ENCODE measurements around the gene STAB2. TPM values are rescaled to one million over a fixed set of nuclear protein-coding genes. Genes with fewer than 3 reads are reported as not detected.

The STAB2 gene
- total RNA-seq, 1 experiment from 2014 or later: not detected

DNA sequence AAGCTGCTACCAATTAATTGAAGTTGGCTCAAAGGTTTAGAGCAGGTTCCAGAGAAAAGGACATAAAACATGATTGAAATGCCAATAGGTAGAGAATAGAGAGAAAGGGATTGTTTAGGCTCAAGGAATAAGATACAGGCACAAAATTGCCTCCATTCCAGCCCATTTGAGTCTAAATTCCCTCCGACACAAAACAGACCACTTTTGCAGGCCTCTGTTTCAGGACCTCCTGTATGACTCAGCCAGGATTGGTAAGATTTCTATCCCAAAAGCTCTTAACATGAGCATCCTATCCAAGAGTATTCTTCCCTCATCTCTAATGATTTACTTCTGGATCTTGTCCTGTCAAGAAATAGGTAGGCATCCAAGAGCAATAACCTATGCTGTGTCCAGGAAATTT lies 123.5 kb downstream of the STAB2 start:
- no peaks in the 10 kb centered on the region for H4K20me1 ChIP-seq (ENCODE audit: insufficient read depth)
- H3K4me1 ChIP-seq (ENCODE audit: control insufficient read depth in 1 of 2, insufficient read depth in 2 of 2, low read length in 2 of 2): no peaks in the 10 kb centered on the region
- H3K9ac ChIP-seq (ENCODE audit: low read length): no peak overlapping the region
- CTCF ChIA-PET: no interaction called here
- no peak overlapping the region for H3K27ac ChIP-seq (ENCODE audit: low read depth, low read length)
- H3K9me3 ChIP-seq (ENCODE audit: control insufficient read depth in 1 of 2, insufficient read depth in 1 of 2, low read depth in 1 of 2, low read length in 2 of 2): no peaks in the 10 kb centered on the region
- H3K36me3 ChIP-seq (ENCODE audit: control insufficient read depth in 1 of 2, insufficient read depth in 2 of 2, low read length in 2 of 2): no peaks in the 10 kb centered on the region
- no peak for ATAC-seq
- H3K4me2 ChIP-seq (ENCODE audit: low read length): no peak overlapping the region
- no peaks in the 10 kb centered on the region for H3K9me2 ChIP-seq (ENCODE audit: insufficient read depth)
- DNase-seq (ENCODE audit: low read depth, low spot score): no peak
- TF ChIP-seq YY1 (IDR thresholded peaks at IDR 0.05; ENCODE audit: extremely low read depth, insufficient replicate concordance, low read depth, low read length) (no peak), EGR1 (IDR thresholded peaks at IDR 0.05; ENCODE audit: low read depth) (no peak), CEBPB (IDR thresholded peaks at IDR 0.05; ENCODE audit: low read depth) (no peak)
- H2AFZ ChIP-seq (ENCODE audit: low read depth, low read length, poor library complexity, severe bottlenecking): no peak overlapping the region
- no peak overlapping the region for H3K4me3 ChIP-seq (replicated peaks in 1 of 2; ENCODE audit: low read depth in 1 of 2, low read length in 2 of 2)
- H3K27me3 ChIP-seq (ENCODE audit: insufficient read depth, low read length): 0 out of 2 replicates have a peak, but pooled peaks cover under 1% of the 10 kb centered on the region
- RAD21 ChIA-PET (ENCODE audit: low non-redundant PET in 1 of 2, low total read pairs in 2 of 2, uncharacterized antibody in 2 of 2, unreplicated experiment in 2 of 2): no interaction called here
- POLR2A ChIA-PET: no interaction called here
- no peaks in the 10 kb centered on the region for H3K79me2 ChIP-seq (ENCODE audit: insufficient read depth, low read length)
- BruUV-seq (replicated peaks): no TSS peak
- intact Hi-C loops (cut with micrococcal nuclease): no loop called here

DNA sequence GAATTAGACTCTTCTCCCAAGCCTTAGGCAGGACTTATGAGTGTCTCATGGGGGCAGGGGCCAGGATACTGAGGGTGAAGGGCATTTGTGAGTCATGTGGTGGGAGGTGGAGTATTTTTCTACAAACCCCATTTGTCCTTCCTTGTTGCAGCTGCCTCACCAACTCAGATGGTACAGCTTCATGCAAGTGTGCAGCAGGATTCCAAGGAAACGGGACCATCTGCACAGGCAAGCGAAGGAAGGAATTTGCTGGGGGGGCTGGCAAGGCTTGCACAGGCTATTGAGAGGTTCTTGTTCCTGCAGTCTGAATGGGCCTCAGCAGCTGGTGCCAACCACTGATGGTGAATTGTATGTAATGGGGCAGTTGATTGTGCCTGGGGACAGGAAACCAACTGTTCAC lies 125.1 kb downstream of the STAB2 start:
- BruUV-seq (replicated peaks): no TSS peak
- POLR2A ChIA-PET: no interaction called here
- CTCF ChIA-PET: no interaction called here

More for the DNA sequence above, 125.1 kb downstream of the STAB2 start:
- Histone ChIP-seq H2AFZ (ENCODE audit: low read depth, low read length, poor library complexity, severe bottlenecking) (no peak overlapping the region), H3K9me3 (ENCODE audit: control insufficient read depth in 1 of 2, insufficient read depth in 1 of 2, low read depth in 1 of 2, low read length in 2 of 2) (no peaks in the 10 kb centered on the region), H3K4me2 (ENCODE audit: low read length) (no peak overlapping the region), H3K4me3 (replicated peaks in 1 of 2; ENCODE audit: low read depth in 1 of 2, low read length in 2 of 2) (no peak overlapping the region), H3K27ac (ENCODE audit: low read depth, low read length) (no peak overlapping the region), H3K9me2 (ENCODE audit: insufficient read depth) (no peaks in the 10 kb centered on the region), H3K79me2 (ENCODE audit: insufficient read depth, low read length) (no peaks in the 10 kb centered on the region), H3K9ac (ENCODE audit: low read length) (no peak overlapping the region), H3K4me1 (ENCODE audit: control insufficient read depth in 1 of 2, insufficient read depth in 2 of 2, low read length in 2 of 2) (no peaks in the 10 kb centered on the region), H4K20me1 (ENCODE audit: insufficient read depth) (no peaks in the 10 kb centered on the region), H3K27me3 (ENCODE audit: insufficient read depth, low read length) (no peaks in the 10 kb centered on the region), H3K36me3 (ENCODE audit: control insufficient read depth in 1 of 2, insufficient read depth in 2 of 2, low read length in 2 of 2) (no peaks in the 10 kb centered on the region)
- no peak for ATAC-seq
- DNase-seq (ENCODE audit: low read depth, low spot score): no peak
- RAD21 ChIA-PET (ENCODE audit: low non-redundant PET in 1 of 2, low total read pairs in 2 of 2, uncharacterized antibody in 2 of 2, unreplicated experiment in 2 of 2): no interaction called here
- intact Hi-C loops (cut with micrococcal nuclease): no loop called here
- TF ChIP-seq, protein P1, sequence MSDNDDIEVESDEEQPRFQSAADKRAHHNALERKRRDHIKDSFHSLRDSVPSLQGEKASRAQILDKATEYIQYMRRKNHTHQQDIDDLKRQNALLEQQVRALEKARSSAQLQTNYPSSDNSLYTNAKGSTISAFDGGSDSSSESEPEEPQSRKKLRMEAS (IDR thresholded peaks at IDR 0.05): no peak
- TF ChIP-seq EGR1 (IDR thresholded peaks at IDR 0.05; ENCODE audit: low read depth) (no peak), ZNF274 (IDR thresholded peaks at IDR 0.05; ENCODE audit: low read depth, low read length) (no peak), ZFX (IDR thresholded peaks at IDR 0.05) (no peak), EZH2 (IDR thresholded peaks at IDR 0.05) (no peak)
